OCI-M2 (cell line): Measurements from ENCODE around the gene PVRIG.
"Not testable (repeated sequence)": the region's sequence is repeated elsewhere in the genome, so short reads cannot be mapped to it uniquely, and the experiment has no call there.

Experiments
- DNase-seq: peaks from one replicate; lab custom pipeline; 2025; ENCODE audit not compliant: unreplicated experiment; lab: John Stamatoyannopoulos, UW

The PVRIG gene

DNA sequence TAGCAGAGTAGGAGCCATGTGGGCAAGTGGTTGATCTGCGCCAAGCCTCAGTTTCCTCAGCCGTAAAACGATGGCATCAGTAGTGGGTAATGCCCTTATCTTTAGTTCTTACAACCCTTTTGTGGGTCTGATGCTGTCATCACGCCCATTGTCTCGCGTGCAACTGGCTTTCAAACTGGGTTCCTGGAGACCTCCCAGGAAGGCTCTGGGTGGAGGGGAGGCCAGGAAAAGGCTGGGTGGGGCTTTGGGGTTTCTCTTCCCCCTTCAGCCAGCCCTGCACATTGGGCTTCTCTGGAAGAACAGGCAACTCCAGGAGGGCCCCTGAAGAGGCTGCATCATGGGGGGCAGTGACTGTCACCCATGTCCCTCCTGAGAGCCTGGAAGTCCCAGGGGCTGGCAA lies 5.1 kb downstream of the PVRIG start:
- DNase-seq: not testable (repeated sequence)

DNA sequence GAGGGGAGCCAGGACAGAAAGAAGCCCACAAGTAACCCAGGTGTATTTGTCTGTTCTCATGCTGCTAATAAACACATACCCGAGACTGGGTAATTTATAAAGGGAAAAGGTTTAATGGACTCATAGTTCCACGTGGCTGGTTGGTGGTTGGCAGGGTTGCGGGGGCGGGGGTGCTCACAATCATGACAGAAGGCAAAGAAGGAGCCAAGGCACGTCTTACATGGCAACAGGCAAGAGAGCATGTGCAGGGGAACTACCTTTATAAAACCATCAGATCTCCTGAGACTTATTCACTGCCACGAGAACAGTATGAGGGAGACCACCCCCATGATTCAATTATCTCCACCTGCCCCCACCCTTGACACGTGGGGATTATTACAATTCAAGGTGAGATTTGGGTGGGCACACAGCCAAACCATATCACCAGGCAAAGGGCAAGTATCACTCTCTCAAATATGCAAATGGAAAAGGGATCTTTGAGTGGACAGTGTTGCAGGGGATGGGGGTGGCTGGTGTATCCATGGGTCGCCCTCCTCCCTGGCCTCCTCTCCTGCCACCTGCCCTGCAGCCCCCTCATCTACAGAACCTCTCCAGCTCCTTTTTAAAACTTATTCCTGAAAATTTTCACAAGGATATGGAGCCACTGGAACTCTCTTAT lies 15.0 kb downstream of the PVRIG start:
- DNase-seq: not testable (repeated sequence)

DNA sequence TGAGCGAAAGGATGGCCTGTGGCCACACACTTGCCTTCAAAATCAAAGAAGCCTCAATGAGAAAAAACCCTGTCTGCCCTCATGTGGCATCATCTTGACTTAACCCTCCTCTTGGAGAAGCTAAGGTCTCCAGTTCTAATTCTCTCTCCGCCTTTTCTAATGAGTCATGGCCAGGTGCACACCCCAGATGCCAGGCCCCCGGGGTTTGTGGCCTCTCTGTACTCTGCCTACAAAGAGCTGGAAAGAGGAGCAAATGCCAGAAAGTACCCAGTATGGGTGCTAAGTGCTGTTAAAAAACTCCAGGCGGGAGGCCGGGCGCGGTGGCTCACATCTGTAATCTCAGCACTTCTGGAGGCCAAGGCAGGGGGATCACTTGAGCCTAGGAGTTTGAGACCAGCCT lies 20.2 kb downstream of the PVRIG start:
- DNase-seq: not testable (repeated sequence)

DNA sequence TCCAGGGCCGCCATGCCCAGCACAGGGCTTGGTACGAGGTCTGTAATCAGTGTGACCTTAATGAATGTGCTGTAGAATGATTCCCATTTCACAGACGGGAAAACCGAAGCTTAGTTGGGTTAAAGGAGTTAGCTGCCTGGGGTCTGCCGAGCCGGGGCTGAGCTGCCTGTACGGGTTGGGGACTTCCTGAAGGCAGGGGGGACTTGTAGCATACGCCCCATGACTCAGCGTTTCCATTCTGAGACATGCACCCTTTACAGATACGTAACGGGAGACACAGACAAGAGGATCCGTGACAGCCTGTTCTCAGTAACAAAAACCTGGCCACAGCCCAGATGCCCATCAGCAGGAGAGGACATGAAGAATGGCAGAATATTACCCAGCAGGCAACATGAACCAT lies 23.6 kb downstream of the PVRIG start:
- DNase-seq: not testable (repeated sequence)

DNA sequence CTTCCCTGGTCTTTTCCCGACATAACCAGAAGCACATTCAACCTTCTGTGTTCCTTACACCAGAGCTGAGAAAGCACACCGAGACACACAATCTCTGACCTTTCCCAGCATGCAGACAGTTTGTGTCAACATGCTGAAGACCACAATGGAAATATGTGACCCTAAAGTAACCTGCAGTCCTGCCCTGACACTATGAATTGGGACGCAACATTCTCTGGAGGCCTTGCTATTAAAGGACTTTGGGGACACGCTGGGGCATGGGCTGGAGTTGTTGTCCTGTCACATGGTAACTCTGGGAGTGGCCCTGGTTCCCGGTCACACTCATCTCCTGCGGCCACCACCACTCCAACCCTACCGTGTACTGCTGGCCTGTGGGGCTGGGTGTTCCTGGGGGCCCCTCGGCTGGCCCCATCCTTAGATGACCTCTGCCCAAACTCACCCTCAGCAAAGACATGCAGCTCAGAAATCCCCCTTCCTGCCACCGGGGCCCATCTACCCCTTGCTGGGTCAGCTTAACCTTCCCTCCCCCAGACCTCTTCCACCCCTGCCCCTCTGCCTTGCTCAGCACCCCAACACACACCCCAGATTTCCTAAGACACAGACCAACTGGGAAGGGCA lies 25.3 kb downstream of the PVRIG start:
- DNase-seq: not testable (repeated sequence)

DNA sequence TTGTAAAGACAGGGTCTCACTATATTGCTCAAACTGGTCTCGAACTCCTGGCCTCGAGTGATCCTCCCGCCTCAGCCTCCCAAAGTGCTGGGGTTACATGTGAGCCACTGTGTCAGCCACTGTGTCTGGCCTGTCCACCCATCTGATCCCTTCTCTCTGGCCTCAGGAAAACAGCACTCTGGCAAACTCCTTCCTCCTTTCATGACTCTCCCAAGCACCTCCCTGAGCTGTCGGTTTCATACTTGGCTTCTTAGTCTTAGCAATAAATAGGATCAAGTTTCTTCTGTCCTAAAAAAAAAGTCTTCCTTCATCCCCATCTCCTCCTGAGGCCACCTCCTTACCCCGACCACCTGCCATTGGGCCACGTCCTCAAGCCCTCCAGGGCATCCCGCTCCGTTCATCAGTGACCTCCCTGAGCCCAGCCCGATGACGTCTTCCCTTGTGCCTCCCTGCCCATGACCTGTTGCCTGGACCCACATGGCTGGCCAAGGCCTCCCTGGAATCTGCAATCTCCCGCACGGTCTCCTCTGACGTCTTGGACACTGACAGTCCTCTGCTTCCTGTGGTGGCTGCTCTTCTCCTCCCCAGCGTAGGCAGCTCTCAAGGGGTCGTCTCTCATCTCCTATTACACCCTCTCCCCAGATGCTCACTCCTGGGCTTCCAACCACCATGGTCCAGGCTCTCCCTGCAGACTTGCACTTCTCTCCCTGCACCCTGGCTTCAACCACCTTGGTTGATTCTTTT lies 26.5 kb downstream of the PVRIG start:
- not testable (repeated sequence) for DNase-seq

DNA sequence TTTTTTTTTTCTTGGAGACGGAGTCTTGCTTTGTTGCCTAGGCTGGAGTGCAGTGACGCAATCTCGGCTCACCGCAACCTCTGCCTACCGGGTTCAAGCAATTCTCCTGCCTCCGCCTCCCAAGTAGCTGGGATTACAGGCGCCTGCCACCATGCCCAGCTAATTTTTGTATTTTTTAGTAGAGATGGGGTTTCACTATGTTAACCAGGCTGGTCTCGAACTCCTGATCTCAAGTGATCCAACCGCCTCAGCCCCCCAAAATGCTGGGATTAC lies 27.1 kb downstream of the PVRIG start:
- DNase-seq: not testable (repeated sequence)

DNA sequence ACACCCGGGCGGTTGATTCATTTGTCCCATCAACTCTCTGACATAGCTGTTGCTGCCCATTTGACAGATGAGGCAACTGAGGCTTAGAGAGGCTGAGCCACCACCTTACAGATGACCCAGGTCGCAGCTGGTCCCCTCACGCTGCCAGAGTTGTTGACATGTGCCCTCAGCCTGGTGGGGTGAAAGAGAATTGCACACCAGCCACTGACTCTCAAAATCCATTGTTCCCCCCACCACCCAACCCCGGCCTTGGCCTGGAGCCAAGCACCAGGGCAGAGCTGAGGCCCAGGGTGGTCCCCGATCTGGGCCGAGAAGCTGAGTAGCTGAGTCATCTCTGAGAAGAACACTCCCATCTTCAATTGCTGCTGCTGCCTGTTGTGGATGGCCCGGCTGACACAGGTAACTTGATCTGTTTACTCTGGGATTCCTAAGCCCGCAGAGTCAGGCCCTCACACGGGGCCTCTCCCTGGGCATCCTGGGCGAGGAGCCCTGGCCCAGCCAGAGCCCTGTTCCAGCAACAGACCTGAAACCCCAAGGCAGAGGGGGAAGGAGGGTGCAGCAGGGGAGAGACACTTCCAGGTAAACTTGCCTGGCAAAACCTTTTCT lies 27.5 kb downstream of the PVRIG start:
- DNase-seq: no peak

DNA sequence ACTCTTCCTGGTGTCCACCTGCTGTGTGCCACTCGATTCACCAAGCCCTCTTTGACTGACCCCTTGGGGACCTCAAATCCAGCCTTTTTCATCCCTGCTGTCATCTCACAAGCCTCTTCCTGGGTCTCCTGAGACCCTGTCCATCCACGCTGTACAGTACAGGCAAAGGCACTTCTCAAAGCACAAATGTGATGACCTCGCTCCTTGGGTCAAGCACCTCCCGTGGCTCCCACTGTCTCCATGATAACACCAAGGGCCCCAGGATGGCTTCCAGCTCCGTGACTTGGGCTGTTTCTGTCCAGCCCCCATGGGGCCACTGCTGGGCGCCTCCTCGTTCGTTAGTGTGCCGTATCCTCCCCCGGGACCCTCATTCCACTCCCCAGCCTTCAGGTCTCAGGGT lies 28.7 kb downstream of the PVRIG start:
- no peak for DNase-seq

DNA sequence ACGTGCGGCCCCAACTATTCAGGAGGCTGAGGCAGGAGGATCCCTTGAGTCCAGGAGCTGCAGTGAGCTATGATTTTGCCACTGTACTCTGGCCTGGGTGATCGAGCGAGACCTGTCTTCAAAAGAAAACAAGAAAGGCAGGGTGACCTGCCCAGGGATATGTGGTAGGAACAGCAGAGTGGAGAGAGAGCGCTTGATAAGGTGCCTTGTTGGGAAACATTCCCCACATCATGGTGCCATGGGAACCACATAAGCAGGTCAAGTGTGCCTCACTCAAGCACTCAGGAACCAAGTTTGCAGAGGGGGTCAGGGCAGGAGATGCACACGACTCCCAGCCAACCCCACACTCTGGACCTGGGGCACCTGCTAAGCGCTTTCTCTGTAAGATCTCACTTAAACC lies 37.3 kb downstream of the PVRIG start:
- no peak for DNase-seq

DNA sequence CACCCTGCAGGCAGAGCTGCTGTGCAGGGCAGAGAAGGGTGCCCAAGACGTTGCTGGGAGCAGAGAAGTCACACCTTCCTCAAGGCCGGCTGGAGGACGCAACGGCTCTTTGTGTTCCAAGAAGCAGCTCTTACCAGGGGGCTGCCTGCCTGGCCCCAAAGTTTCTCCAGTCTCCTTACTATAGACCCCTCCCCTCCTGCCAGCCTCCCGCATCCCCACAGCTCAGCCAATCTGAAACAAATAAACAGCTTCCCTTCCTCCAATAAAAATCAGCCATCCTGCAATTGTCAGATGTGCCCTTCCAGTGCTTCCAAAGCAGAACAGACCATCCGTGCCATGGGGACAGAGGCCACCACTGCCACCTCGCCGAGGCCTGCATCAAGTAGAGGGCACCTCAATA lies 40.2 kb downstream of the PVRIG start:
- DNase-seq: not testable (repeated sequence)

DNA sequence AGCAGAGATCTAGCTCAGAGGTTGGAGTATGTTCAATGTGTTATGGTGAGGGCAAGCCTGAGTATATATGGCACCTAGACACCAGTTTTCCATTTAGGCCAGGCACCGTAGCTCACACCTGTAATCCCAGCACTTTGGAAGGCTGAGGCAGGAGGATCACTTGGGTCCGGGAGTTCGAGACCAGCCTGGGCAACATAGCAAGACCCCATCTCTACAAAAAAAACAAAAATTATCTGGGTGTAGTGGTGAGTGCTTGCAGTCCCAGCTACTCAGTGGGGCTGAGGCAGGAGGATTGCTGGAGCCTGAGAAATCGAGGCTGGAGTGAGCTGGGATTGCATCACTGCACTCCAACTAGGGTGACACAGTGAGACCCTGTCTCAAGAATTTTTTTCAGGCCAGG lies 43.1 kb downstream of the PVRIG start:
- DNase-seq: not testable (repeated sequence)

DNA sequence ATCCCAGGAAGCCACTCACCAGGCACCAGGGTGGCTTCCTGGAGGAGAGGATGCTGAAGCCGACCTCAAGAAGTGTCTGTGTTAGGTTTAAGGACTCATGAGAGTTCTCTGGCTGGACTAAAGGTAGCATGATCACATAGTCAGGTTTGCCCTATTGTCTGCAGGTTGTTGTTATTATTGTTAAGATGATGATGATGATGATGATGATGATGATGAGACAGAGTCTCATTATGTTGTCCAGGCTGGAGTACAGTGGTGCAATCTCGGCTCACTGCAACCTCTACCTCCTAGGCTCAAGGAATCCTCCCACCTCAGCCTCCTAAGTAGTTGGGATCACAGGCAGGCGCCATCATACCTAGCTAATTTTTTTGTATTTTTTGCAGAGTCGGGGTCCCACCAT lies 44.5 kb downstream of the PVRIG start:
- DNase-seq: not testable (repeated sequence)

DNA sequence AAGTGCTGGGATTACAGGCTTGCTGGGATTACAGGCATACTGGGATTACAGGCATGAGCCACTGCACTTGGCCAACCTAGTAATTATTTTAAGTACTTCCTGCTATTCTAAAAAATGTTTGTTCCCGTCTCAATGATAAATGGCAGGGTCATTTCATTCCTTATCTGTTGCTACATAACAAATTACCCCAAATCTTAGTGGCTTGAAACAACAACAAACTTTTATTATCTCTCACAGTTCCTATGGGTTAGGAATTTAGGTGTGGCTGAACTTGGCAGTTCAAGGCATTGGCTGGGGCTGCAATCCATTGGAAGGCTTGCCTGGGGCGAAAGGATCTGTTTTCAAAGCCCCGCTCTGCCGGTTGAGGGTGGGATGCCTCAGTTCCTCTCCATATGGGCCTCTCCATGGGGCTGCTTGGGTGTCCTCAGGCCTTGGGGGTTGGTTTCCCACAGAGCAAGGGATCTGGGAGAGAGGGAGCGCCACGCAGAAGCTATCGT lies 45.0 kb downstream of the PVRIG start:
- not testable (repeated sequence) for DNase-seq

DNA sequence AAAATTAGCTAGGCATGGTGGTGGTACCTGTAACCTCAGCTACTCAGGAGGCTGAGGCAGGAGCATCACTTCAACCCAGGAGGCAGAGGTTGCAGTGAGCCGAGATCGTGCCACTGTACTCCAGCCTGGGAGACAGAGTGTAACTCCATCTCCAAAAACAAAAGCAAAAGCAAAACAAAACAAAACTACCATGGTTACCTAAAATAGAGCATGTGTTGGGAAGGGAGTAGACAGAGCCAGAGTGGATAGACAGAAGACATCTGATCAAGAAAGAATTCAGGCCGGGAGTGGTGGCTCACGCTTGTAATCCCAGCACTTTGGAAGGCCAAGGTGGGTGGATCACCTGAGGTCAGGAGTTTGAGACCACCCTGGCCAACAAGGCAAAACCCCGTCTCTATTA lies 46.1 kb downstream of the PVRIG start:
- not testable (repeated sequence) for DNase-seq

DNA sequence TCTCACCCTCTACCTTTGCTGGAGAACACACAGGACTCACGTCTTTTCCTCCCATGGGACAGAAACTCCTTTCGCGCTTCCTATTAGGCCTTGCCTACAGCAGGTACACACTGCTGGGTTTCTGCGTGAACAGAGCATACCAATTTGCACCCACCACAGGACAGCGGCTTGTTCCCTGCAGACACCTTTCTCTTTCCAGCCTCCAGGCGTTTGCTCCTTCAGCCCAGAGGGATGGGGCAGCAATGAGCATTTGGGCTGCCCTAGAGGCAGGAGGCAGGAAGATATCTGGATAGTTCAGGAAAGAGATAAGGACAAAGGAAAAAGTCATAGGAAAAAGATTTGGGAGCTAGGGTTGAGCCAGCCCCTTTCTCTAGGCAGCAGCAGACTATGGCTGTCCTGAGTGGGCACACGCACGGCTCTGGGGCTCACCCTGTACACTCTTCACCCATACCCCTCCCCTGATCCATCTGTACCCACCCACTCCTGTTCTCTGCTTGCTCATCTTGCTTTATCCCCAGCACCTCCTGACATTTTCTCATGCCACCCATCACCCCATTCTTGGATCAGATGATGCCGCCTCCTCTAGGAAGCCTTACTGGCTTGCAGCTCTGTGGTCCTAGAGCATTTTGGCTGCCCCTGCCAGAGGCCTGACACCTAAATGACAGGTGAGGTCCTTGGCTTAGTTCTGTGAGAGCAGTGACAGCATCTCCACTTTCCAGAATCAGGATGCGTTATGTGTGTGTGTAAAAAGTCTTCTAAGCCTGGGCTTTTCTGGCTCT lies 47.0 kb downstream of the PVRIG start:
- no peak for DNase-seq

DNA sequence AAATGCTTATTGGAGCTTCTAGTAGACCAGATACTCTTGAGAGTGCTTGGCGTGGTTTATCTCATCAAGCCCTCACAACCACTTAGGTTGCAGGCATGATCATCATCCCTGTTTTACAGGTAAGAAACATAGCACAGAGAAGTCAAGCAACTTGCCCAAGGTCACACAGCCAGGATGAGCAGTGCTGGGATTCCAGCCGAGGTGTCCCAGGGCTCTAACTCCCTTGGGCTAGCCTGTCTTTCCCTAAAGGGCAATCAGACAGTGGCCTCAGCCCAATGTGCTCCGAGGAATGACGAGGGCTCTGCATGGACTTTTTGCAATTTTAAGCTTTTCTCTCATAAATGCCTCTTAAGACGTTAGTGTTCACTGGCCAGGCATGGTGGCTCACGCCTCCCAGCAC lies 47.9 kb downstream of the PVRIG start:
- no peak for DNase-seq

DNA sequence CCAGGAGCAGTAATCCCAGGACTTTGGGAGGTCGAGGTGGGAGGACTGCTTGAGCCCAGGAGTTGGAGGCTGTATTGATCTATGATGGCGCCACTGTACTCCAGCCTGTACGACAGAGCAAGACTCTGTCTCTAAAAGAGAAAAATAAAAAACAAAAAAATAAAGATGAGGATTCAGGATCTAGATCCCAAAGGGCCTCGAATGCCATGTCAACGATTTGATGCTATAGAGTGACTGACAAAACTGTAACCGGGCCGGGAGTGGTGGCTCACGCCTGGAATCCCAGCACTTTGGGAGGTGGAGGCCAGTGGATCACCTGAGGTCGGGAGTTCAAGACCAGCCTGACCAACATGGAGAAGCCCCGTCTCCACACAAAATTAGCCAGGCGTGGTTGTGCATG lies 49.1 kb downstream of the PVRIG start:
- not testable (repeated sequence) for DNase-seq

DNA sequence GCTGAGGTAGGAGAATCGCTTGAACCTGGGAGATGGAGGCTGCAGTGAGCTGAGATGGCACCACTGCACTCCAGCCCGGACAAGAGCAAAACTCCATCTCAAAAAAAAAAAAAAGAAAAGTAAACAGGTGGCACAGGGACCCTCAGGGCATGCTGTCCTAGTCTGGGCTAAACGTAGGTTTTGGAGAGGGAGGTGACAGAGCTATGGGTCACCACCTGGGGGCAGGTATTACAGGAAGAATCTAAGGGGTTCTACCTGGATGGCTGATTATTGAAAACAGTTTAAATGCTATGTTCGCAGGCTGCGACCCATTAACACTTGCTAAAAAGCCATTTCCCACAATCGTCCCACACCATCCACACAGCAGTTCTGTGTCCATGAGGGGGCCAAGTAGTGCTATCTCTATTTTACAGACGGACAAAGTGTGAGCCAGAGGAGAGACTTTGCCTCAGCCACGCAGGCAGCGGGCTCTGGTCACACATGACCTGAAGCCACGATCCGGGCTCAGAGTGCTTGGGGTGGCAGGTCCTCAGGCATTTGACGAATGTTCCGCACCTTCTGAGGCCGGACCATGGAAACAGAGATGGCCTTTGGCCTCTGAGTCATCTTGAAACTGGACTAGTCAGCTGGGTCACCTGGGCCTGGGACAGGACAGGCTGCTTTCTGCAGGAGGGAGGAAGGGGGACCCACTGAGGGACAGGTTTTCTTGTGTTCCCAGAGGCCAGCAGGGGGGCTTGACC lies 49.7 kb downstream of the PVRIG start:
- DNase-seq: not testable (repeated sequence)
